GM21786 (cell line): ENCODE measurements around the gene NAT9.

Source experiments
- ATAC-seq: cut with Tn5 transposase; IDR thresholded peaks from one replicate; pipeline ENCODE4 v1.9.1; 2021; ENCODE audit not compliant: unreplicated experiment

NAT9 gene

DNA sequence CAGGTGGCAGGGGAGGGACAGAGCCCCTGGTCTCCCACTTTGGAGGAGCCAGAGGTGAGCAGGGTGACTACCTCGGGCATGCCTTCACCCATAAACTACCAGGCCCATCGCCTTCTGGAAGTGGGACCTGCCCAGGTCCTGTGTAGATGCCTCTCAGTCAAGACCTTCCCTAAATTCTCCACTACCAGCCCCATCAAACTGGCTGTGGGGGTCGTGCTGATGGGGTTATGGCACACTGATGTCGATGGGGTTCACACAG is 44.9 kb downstream of the NAT9 start:
- no peak for ATAC-seq

DNA sequence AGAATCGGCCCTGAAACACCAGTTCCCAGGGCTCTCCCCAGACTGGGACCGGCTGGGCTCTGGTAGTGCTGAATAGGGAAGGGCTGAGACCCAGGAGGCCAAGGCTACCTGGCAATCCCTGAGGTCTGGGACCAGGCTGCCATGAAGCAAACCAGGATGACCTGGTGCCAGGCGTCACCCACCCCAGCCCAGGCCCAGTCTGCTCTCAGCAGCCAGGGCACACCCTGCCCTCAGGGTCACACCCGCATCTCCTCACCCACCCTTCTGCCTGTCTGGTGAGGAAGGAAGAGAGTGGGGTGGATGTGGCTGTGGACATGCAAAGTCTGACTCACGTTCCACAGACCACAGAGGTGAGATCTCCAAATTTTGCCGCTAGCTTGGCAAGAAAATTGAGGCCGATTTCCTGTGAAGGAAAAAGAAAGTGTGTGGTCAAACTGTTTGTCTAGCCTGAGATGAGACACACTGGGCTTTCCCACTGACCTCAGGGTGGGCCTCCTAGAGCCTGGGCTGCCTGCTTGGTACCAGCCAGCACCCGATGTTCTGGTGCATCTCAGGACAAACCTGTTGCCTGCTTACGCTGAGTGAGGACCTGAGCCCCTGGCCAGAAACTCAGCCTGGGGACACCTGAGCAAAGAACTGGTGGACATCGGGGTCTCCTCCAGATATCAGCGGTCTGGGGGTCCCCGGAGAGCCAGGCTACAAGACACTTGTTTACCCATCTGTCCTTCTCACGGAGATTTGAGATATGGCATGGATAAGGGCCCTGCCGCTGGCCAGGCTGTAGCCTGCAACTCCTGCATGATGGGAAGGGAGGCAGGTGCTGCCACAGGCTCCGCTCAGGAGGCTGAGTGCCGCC is 45.4 kb downstream of the NAT9 start:
- ATAC-seq, result no peak

DNA sequence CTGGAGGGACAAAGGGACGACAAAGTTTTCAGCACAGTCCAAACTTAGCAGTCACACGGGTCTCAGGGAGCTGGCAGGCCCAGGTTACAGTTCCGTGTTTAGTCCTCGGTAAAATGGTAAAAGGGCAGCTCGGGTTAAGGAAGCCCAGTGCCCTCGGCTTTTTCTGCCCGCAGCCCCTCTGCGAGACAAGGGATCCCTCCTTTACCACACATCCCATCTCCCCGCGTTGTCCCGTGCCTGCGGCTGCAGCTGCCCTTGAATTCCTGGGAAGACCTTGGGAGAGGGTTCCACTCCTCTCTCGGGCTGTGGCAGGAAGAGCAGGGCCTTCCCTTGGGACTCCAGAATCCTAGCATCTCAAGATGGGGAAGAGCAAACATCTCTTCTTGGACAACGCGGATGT is 46.3 kb downstream of the NAT9 start:
- ATAC-seq, result no peak

DNA sequence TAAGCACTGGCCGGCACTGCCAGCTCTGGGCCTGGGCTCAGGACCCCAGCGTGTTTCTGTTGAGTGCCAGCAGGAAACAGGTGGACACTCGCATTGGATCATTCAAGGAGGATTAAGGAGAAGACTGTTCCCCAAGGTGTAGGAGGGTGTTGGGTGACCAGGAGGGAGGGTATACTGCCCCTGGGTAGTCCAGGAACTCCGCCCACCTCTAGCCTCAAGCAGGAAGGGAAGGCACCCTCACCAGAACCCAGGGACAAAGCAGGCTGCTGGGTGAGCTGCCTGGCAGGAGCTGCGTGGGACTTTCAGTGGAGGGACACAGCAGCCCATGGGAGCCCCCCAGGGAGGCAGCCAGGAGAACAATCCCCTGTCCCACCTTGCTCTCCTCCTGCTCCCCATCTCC is 46.8 kb downstream of the NAT9 start:
- no peak for ATAC-seq

DNA sequence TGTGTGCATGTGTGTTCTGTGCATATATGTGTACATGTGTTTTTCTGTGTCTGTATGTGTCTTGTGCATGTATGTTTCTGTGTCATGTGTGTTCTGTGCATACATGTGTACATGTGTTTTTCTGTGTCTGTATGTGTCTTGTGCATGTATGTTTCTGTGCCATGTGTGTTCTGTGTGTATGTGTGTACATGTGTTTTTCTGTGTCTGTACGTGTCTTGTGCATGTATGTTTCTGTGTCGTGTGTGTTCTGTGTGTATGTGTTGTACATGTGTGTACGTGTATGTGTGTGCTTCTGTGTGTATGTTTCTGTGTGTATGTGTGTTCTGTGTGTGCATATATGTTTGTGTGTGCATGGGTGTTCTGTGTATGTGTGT is 47.5 kb downstream of the NAT9 start:
- ATAC-seq, result no peak

DNA sequence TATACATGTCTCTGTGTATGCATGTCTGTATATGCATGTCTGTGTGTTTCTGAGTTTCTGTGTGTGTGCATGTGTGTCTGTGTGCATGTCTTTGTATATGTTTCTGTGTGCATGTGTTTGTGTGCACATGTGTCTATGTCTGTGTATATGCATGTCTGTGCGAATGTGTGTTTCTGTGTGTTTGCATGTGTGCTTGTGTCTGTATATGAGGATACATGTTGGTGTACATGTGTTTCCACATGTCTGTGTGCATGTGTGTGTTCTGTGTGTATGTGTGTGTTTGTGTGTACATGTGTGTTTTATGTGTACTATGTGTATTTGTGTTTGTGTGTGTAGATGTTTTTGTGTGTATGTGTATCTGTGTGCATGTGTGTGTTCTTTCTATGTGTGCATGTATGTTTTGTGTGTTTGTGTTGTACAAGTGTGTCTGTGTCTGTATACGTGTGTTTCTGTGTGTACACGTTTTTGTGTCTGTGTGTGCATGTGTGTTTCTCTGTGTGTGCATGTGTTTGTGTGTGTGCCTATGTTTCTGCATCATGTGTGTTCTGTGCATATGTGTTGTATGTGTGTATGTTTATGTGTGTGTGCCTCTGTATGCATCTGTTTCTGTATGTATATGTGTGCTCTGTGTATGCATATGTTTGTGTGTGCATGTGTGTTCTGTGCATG is 48.0 kb downstream of the NAT9 start:
- no peak for ATAC-seq

DNA sequence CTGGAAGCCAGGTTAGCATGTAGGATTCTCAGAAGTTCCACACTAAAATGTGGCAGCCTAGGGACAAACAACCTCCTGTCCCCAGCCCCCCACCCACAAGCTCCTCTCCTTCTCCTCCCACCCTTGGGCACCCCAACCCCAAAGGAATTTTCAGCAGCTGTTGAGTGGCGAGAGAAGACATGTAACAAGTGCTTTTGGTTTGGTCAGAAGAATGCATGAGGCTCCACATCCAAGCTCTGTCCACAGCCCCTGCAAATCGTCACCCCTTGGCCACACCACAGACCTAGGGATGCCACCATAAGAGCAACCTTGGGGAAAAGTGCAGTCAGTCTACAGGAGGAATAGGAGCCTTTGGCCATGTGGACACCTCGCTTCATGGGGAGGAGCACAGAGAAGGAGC is 51.0 kb downstream of the NAT9 start:
- no peak for ATAC-seq

DNA sequence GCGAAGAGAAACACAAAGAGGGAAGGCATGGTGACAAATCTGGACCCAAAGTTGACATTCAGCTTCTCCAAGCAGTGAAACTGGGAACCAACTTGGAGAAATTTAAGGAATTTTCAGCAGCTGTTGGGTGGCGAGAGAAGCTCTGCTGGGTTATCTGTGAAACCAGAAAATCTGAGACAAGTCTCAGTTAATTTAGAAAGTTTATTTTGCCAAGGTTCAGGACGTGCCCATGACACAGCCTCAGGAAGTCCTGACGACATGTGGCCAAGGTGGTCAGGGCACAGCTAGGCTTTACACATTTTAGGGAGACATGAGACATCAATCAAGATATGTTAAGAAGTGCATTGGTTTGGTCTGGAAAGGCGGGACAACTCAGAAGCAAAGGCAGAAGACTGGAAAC is 52.3 kb downstream of the NAT9 start:
- no peak for ATAC-seq

DNA sequence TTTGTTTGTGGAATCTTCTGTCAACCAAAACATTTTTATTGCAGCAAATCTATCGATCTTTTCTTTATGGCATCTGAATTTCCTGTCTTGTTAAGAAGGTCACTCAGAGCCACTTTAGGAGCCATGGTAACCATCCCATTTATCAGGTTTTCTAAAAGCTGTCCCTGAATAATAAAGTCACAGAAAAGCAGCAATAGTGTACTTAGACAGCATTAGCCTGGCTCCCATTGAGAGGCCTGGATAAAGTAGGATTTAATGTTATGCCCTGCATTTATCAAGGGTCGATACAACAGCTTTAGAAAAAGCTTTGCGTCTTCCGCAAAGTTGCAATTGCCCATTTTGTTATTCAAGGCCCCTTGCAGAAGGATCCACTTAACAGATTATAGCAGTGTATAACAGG is 53.4 kb downstream of the NAT9 start:
- no peak for ATAC-seq
